RWPE2 (cell line): Measurements from ENCODE around the gene FUT2.

Experiments
- ATAC-seq: fragments of 200-7000 bp; cut with Tn5 transposase; 3 replicates; pipeline ENCODE4 v1.9.1; 2021; ENCODE audit warnings: low read depth
- DNase-seq: peaks from one replicate; pipeline ENCODE4 v3.0.0-alpha.2; 2020; ENCODE audit warnings: low spot score
- H3K27ac ChIP-seq: fragments of 450-650 bp; 2 replicates; pipeline ENCODE4 v1.5.1; 2017; ENCODE audit warnings: mild to moderate bottlenecking; ENCODE audit not compliant: poor library complexity, severe bottlenecking
- H3K27me3 ChIP-seq: fragments of 250-450 bp; sonication (Bioruptor Pico); 2 replicates; pipeline ENCODE4 v1.5.1; 2021; ENCODE audit warnings: mild to moderate bottlenecking, moderate library complexity; ENCODE audit not compliant: insufficient read depth, poor library complexity, severe bottlenecking
- H3K36me3 ChIP-seq: fragments of 250-450 bp; sonication (Bioruptor Pico); 2 replicates; pipeline ENCODE4 v1.5.1; 2020; ENCODE audit warnings: low read depth, mild to moderate bottlenecking, moderate library complexity
- H3K4me1 ChIP-seq: fragments of 250-450 bp; sonication (Bioruptor Pico); 2 replicates; pipeline ENCODE4 v1.5.1; 2021; ENCODE audit warnings: mild to moderate bottlenecking, moderate library complexity; ENCODE audit not compliant: insufficient read depth, poor library complexity, severe bottlenecking
- H3K4me3 ChIP-seq: fragments of 250-450 bp; sonication (Bioruptor Pico); 2 replicates; pipeline ENCODE4 v1.5.1; 2021; ENCODE audit warnings: mild to moderate bottlenecking, moderate library complexity; ENCODE audit not compliant: severe bottlenecking
- H3K9me3 ChIP-seq: fragments of 250-450 bp; sonication (Bioruptor Pico); 2 replicates; pipeline ENCODE4 v1.5.1; 2021; ENCODE audit warnings: mild to moderate bottlenecking, moderate library complexity; ENCODE audit not compliant: severe bottlenecking
- TF ChIP-seq, protein P1 (sequence below): fragments of 450-650 bp; IDR thresholded peaks from one replicate; pipeline ENCODE4 v1.5.1; 2017; ENCODE audit warnings: mild to moderate bottlenecking, moderate library complexity; ENCODE audit not compliant: poor library complexity, severe bottlenecking

Gene FUT2

DNA sequence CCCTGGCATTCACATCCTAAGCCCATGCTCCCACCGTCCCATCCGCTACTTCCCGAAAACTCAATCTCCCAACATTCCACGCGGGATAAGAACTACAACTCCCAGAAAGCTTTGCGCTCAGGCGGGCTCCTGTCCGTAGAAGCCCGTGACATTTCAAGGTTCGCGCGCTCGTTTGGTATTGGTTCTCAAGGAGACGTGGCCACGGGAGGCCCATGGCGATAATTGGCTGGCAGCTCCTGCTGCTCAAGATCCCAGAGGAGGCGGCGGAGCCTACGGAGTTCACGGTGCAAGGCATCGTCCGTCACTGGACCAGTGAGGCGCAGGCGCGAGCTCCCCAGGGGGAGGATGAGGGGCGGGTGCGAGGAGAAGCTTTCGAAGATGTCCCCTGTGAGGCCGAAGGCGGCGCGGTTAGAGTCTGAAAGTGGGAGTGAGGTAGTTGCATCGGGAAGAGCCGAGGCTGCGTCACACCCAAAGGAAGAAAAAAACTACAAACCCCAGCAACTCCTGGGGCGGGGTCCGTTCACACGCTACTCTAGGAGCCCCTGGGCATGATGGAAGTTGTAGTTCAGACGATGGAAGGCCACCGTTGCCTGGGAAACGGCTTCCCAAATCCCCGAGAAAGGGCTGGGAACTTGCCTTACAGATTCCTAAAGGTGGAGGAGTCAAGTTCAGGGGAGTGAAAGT, 25.0 kb downstream of the FUT2 start:
- TF ChIP-seq, protein P1, sequence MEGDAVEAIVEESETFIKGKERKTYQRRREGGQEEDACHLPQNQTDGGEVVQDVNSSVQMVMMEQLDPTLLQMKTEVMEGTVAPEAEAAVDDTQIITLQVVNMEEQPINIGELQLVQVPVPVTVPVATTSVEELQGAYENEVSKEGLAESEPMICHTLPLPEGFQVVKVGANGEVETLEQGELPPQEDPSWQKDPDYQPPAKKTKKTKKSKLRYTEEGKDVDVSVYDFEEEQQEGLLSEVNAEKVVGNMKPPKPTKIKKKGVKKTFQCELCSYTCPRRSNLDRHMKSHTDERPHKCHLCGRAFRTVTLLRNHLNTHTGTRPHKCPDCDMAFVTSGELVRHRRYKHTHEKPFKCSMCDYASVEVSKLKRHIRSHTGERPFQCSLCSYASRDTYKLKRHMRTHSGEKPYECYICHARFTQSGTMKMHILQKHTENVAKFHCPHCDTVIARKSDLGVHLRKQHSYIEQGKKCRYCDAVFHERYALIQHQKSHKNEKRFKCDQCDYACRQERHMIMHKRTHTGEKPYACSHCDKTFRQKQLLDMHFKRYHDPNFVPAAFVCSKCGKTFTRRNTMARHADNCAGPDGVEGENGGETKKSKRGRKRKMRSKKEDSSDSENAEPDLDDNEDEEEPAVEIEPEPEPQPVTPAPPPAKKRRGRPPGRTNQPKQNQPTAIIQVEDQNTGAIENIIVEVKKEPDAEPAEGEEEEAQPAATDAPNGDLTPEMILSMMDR: no peak
- H3K36me3 ChIP-seq: no peaks in the 10 kb centered on the region
- no peaks in the 10 kb centered on the region for H3K27me3 ChIP-seq
- no peaks in the 10 kb centered on the region for H3K9me3 ChIP-seq
- peak; percentile 98 for DNase-seq
- peak overlapping the region; percentile 47 for H3K4me3 ChIP-seq
- H3K4me1 ChIP-seq: peaks cover 12% of the 10 kb centered on the region
- H3K27ac ChIP-seq: peak overlapping the region; percentile 32
- ATAC-seq: peak; percentile 91

DNA sequence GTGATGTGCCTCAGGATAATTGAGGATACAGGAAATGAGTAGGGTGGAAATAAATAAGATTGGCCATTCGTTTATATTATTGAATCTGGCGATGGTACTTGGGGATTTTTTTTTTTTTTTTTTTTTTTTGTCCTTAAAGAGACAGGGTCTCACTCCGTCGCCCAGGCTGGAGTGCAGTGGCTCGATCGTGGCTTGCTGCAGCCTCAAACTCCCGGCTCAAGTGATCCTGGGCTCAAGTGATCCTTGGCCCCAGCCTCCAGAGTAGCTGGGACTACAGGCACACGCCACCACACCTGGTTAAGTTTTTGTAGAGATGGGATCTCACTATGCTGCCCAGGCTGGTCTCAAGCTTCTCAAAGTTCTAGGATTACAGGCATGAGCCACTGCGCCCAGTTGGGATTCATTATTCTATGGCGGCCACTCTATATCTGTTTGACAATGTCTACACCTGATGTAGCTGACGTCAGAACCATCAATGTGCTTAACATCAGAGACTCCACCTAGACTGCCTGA, 26.5 kb downstream of the FUT2 start:
- Histone ChIP-seq H3K36me3 (no peaks in the 10 kb centered on the region), H3K27ac (no peak overlapping the region), H3K9me3 (no peaks in the 10 kb centered on the region), H3K4me3 (no peak overlapping the region), H3K27me3 (no peaks in the 10 kb centered on the region), H3K4me1 (peaks cover 13% of the 10 kb centered on the region)
- TF ChIP-seq, protein P1: no peak
- no peak for DNase-seq
- no peak for ATAC-seq

DNA sequence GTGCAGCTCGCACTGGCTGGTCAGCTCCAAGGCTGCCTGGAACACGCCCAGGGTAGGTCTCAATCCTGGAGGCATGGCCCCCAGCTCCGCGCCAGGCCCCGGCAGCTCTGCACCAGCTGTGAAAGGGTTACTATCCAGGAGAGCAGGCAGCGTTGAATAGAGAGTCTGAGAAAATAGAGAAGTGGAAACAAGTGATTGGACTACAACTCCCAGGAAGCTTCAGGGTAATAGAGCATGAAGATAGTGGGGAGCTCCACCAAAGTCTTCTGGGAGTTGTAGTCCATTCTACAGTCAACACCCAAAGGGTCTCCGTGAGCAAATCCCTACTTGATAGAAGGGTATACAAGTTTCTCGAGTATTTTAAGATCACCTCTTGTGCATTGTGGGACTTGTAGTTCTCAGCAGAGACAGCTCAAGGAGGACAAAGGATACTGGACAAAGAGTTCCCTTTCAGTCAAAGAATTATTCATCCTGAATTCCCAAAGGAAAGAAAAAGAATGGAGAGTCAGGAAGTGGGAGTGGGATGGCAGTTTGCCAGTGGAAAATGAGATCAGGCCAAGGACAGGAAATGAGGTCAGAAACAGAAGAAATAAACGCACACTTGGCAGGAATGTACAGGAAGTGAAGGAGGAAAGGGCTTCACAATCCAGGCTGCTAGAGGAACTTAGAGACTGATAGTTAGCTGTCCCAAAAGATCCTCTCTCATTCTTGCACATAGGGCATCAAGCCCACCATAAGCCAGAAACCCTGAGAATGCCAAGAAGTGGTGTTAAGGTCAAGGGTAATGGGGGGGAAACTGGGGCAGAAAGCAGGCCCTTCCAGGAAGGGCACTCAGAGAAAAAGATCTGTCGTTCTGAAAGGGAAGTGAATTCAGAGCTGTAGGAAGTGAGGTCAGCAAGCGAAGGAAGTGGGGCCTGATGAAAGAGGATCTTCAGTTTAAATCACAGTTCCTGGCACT, 29.3 kb downstream of the FUT2 start:
- Histone ChIP-seq H3K9me3 (no peaks in the 10 kb centered on the region), H3K36me3 (no peaks in the 10 kb centered on the region), H3K4me1 (peaks cover 13% of the 10 kb centered on the region), H3K27me3 (no peaks in the 10 kb centered on the region), H3K27ac (peak overlapping the region; percentile 75), H3K4me3 (no peak overlapping the region)
- TF ChIP-seq, protein P1: no peak
- no peak for DNase-seq
- ATAC-seq: peak; percentile 52

DNA sequence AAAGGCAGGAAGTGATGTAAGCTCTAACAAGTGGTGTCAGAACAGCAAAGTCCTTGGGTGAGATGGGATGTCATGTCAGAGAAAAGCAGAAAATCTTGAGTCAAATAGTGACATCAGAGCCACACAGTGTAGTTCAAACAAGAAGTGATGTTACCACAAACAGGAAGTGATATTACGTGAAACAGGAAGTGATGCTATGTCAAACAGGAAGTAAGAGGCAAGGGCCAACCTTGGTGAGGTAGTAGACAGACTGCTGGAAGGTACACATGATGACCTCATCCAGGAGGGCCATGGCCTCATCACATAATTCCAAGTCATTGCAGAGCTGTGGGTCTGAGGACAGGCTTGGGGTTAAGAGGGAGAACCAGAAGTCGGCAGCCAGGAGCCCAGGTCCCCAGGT, 30.8 kb downstream of the FUT2 start:
- TF ChIP-seq, protein P1: no peak
- Histone ChIP-seq H3K36me3 (no peaks in the 10 kb centered on the region), H3K4me3 (no peak overlapping the region), H3K27me3 (no peaks in the 10 kb centered on the region), H3K9me3 (no peaks in the 10 kb centered on the region), H3K4me1 (peaks cover 13% of the 10 kb centered on the region), H3K27ac (no peak overlapping the region)
- ATAC-seq (no peak), DNase-seq (no peak)
